Measurements from ENCODE around the gene FGF22. TPM values are rescaled to one million over a fixed set of nuclear protein-coding genes. Genes with fewer than 3 reads are reported as not detected.

Gene FGF22
- total and polyA plus RNA-seq, 2 of the 13 experiments (the other 11 are each of a cell fraction or from before 2014, with no cell fraction given), result 0.24 TPM; not detected in 1

- TF ChIP-seq ZNF205 (CRISPR knock-in tag; IDR thresholded peaks at IDR 0.05) (peak; percentile 70; the same call in 1 of the 2 replicates), REPIN1 (CRISPR knock-in tag; IDR thresholded peaks at IDR 0.05; ENCODE audit: borderline replicate concordance, low read depth) (no peak), KDM4B (CRISPR knock-in tag; IDR thresholded peaks at IDR 0.05) (no peak), DRAP1 (CRISPR knock-in tag; IDR thresholded peaks at IDR 0.05) (no peak; the same call in 1 of the 2 replicates), LRRFIP1 (CRISPR knock-in tag; conservative IDR thresholded peaks at IDR 0.05) (no peak), ZNF878 (CRISPR knock-in tag; IDR thresholded peaks at IDR 0.05) (no peak), ZBTB39 (CRISPR knock-in tag; IDR thresholded peaks at IDR 0.05) (no peak), SNAPC4 (CRISPR knock-in tag; IDR thresholded peaks at IDR 0.05) (no peak), YEATS4 (CRISPR knock-in tag; IDR thresholded peaks at IDR 0.05; ENCODE audit: borderline replicate concordance) (peak; percentile 81; the same call in 1 of the 2 replicates), FOXM1 (CRISPR knock-in tag; IDR thresholded peaks at IDR 0.05) (no peak), SOX6 (IDR thresholded peaks at IDR 0.05) (no peak), SOX6 (CRISPR knock-in tag; IDR thresholded peaks at IDR 0.05) (peak; percentile 9; the same call in 1 of the 2 replicates), TBX2 (CRISPR knock-in tag; IDR thresholded peaks at IDR 0.05; ENCODE audit: borderline replicate concordance) (no peak), NR2C2 (CRISPR knock-in tag; IDR thresholded peaks at IDR 0.05; ENCODE audit: borderline replicate concordance) (peak; percentile 62; the same call in 1 of the 2 replicates), KLF11 (CRISPR knock-in tag; IDR thresholded peaks at IDR 0.05) (no peak), MYNN (CRISPR knock-in tag; IDR thresholded peaks at IDR 0.05; ENCODE audit: low read depth) (no peak), ZNF124 (CRISPR knock-in tag; IDR thresholded peaks at IDR 0.05) (no peak), THAP11 (CRISPR knock-in tag; IDR thresholded peaks at IDR 0.05) (peak; percentile 36; the same call in 1 of the 2 replicates)
Observed at GRCh38 chr19:680287-681028, 40.8 kb downstream of the FGF22 start (continued).
